GM12864 (cell line): Measurements from ENCODE around the gene CD79A.

Experiments
- DNase-seq: peaks from one replicate; pipeline ENCODE4 v3.0.0-alpha.2; 2011; ENCODE audit warnings: low read depth
- H3K4me3 ChIP-seq: 2 replicates; pipeline ENCODE4 v1.5.1; 2011; ENCODE audit warnings: mild to moderate bottlenecking, low read depth, low read length, control low read depth
- CTCF ChIP-seq: IDR thresholded peaks from 2 replicates; pipeline ENCODE4 v1.5.1; 2011; ENCODE audit warnings: low read depth, mild to moderate bottlenecking, moderate library complexity, low read length, control low read depth, inconsistent platforms; ENCODE audit errors: missing control alignments

Gene CD79A

GRCh38 chr19:41892173-41892902, 15.3 kb downstream of the CD79A start:
- TF ChIP-seq CTCF = no peak
- no peak overlapping the region for H3K4me3 ChIP-seq
- DNase-seq = no peak

GRCh38 chr19:41893899-41894298, 16.8 kb downstream of the CD79A start:
- peak; percentile 31 for TF ChIP-seq CTCF
- H3K4me3 ChIP-seq = no peak overlapping the region
- no peak for DNase-seq

- DNase-seq = no peak
- no peak overlapping the region for H3K4me3 ChIP-seq
- no peak for TF ChIP-seq CTCF
Observed at GRCh38 chr19:41894350-41894749, 17.3 kb downstream of the CD79A start.

GRCh38 chr19:41895745-41896580, 18.9 kb downstream of the CD79A start:
- no peak for DNase-seq
- H3K4me3 ChIP-seq = no peak overlapping the region
- TF ChIP-seq CTCF = peak; percentile 59

DNA sequence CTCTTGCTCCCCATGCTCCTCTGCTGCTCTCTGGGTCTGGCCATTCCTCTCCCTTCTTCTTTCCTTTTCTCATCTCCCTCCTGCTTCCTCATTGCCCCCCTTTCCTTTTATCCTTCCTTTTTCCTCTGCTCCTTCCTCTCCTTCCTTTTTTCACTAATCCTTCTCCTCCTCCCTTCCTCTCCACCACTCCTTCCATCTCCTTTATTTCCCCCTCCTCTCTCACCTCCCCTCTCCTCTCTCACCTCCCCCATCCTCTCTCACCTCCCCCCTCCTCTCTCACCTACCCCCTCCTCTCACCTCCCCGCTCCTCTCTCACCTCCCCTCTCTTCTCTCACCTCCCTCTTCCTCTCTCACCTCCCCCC, 19.5 kb downstream of the CD79A start:
- TF ChIP-seq CTCF = no peak
- H3K4me3 ChIP-seq = no peak overlapping the region
- DNase-seq = no peak

DNA sequence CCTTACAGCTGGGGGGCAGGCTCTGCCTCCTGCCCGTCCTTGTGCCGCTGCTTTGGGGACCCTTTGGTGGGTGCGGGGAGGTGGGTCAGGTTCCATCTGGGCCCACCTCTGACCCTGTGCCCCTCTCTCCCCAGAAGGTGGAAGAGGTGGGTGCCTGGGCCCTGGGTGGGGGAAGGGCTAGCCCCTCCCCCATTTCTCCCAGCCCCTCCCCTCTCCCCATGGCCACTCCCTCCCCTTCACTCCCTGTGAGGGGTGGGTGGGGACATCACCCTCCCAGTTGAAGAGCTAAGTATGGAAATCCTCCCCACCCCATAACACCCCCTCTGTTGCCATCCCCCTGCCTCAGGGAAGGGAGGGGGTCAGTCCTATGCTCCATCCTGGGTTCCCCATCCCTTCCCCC, 20.1 kb downstream of the CD79A start:
- TF ChIP-seq CTCF = no peak
- no peak overlapping the region for H3K4me3 ChIP-seq
- DNase-seq = no peak
